ENCODE results near the gene ITGB1.

DNA sequence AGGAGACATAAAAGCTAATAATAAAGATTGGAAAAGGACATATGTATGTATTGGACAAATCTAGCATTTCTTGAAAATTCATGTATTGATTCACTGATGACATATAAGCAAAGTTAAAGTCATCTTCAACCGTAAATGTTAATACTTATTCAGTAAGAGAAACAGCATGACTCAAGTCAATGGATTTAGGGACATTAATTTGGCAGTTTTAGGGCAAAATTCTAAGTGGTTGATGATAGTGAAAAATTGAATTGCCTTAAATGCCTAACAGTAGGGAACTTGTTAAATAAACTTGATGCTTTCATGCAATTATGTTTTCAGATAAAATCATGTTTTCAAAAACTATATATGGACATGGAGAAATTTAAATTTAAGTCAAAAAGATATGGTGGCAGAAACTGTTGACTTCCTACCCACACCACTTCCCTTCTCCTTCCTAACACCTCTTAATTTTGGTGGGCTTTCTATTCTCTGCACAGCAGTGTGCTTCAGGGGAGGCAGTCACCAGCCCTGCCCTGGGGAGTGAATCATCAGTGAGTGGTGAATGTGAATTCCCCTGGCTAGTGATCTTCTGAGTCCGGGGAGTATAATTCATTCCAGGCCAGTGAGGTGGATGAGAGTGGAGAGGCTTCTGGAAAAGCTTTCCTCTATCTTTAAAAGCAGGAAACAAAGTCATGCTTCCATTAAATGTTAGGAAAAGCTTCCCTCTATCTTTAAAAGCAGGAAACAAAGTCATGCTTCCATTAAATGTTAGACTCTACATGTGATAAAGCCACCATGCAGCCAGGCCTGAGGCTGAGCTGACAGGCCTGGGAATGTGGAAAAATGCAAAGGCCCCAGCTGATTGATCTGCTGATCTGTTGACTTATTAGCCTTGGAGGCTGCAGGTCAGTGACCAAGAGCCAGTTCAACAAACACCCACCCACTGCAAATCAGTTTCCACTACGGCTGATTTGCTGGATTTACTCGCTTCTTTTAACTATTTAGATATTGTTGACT is 25.2 kb upstream of the ITGB1 start:
- TF ChIP-seq POLR2A (IDR thresholded peaks at IDR 0.05) = no peak
- TF ChIP-seq, protein P1, sequence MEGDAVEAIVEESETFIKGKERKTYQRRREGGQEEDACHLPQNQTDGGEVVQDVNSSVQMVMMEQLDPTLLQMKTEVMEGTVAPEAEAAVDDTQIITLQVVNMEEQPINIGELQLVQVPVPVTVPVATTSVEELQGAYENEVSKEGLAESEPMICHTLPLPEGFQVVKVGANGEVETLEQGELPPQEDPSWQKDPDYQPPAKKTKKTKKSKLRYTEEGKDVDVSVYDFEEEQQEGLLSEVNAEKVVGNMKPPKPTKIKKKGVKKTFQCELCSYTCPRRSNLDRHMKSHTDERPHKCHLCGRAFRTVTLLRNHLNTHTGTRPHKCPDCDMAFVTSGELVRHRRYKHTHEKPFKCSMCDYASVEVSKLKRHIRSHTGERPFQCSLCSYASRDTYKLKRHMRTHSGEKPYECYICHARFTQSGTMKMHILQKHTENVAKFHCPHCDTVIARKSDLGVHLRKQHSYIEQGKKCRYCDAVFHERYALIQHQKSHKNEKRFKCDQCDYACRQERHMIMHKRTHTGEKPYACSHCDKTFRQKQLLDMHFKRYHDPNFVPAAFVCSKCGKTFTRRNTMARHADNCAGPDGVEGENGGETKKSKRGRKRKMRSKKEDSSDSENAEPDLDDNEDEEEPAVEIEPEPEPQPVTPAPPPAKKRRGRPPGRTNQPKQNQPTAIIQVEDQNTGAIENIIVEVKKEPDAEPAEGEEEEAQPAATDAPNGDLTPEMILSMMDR (IDR thresholded peaks at IDR 0.05) = no peak
